AG04450 (cell line): ENCODE data around the gene USH1C. TPM values are rescaled to one million over a fixed set of nuclear protein-coding genes. Genes with fewer than 3 reads are reported as not detected.
A peak's percentile ranks its signal among the peaks of the same experiment; 100 is the strongest.

Experiments used
- CTCF ChIA-PET: fragments of 300-600, 350-600 bp; formaldehyde crosslinking; extraction: SDS; loops from one replicate; lab custom pipeline; 2022; ENCODE audit warnings: antibody characterized with exemption, inconsistent platforms; lab: Charles Lee
- POLR2A ChIA-PET: fragments of 350-600 bp; formaldehyde crosslinking; extraction: SDS; loops from one replicate; lab custom pipeline; 2021; ENCODE audit warnings: antibody characterized with exemption, inconsistent platforms; lab: Yijun Ruan, JAX
- DNase-seq: peaks from one replicate; pipeline ENCODE4 v3.0.0-alpha.2; 2011; ENCODE audit warnings: low read depth, low spot score
- H3K27ac ChIP-seq: one replicate; pipeline ENCODE4 v1.5.1; 2012; ENCODE audit warnings: low read depth, low read length, control low read depth
- H3K27me3 ChIP-seq: one replicate; pipeline ENCODE4 v1.6.0; 2012; ENCODE audit warnings: low read length; ENCODE audit not compliant: control insufficient read depth, insufficient read depth
- H3K4me3 ChIP-seq: 2 replicates; pipeline ENCODE4 v1.5.1; 2011; ENCODE audit warnings: mild to moderate bottlenecking, low read depth, low read length, control low read depth
- H3K9me3 ChIP-seq: 2 replicates; pipeline ENCODE4 v1.5.1; 2012; ENCODE audit warnings: low read length; ENCODE audit not compliant: control insufficient read depth, insufficient read depth
- polyA plus RNA-seq: library from polyadenylated mRNA; depleted of rRNA; stranded (reverse); fragments of >200 nt; gene quantifications from 2 replicates; pipeline ENCODE4 v1.2.3, GENCODE V29; 2011
- TF ChIP-seq, protein P1 (sequence below): IDR thresholded peaks from 2 replicates; pipeline ENCODE4 v1.5.1; 2011; ENCODE audit warnings: low read depth, low read length, control low read depth, inconsistent platforms

The USH1C gene
- polyA plus RNA-seq, 1 experiment: not detected

DNA sequence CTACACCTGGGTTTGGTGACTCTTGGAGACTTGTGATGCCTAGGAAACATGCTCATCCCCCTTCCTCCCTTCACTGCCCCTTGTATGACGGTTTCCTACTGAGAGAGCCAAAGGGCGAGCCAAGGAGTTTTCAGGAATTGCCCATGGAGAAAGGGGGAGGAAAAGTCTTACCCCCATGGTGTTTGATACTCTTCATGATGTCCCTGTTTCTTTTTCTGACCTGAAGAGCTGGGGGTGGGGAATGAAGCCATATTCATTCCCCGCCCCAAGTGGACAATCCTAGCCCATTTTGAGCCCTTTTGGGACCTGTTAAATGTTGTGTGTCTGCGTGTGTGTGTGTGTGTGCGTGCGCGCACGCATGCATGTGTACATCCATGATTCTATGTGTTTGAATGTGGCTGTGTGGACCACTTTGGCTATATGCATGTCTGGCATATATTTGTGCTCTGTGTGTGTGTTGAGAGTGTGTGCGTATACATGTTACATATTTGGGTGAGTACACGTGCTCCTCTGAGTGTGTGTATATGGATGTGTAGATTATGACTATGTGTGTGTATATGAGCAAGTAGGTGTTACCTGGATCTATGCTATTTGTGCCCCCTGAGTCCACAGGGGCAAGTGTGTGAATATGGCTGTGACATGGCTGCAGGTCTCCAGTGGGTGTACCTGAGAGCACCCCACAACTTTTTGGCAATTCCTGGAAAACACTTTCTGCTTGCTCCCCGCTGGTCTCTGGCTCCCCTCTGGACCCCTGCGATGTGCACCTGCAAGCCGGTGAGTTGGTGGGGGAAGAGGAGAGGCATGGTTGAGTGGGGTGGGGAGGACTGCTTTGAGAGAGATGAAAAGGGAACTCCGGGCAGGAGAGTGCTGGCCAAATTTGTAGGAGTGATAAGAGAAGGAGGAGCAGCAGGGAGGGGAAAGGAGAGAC lies 27.5 kb upstream of the USH1C start:
- Histone ChIP-seq H3K27ac (no peak overlapping the region), H3K9me3 (no peaks in the 10 kb centered on the region), H3K27me3 (peaks cover 3% of the 10 kb centered on the region), H3K4me3 (no peak overlapping the region)
- TF ChIP-seq, protein P1, sequence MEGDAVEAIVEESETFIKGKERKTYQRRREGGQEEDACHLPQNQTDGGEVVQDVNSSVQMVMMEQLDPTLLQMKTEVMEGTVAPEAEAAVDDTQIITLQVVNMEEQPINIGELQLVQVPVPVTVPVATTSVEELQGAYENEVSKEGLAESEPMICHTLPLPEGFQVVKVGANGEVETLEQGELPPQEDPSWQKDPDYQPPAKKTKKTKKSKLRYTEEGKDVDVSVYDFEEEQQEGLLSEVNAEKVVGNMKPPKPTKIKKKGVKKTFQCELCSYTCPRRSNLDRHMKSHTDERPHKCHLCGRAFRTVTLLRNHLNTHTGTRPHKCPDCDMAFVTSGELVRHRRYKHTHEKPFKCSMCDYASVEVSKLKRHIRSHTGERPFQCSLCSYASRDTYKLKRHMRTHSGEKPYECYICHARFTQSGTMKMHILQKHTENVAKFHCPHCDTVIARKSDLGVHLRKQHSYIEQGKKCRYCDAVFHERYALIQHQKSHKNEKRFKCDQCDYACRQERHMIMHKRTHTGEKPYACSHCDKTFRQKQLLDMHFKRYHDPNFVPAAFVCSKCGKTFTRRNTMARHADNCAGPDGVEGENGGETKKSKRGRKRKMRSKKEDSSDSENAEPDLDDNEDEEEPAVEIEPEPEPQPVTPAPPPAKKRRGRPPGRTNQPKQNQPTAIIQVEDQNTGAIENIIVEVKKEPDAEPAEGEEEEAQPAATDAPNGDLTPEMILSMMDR: no peak
- no peak for DNase-seq
- CTCF ChIA-PET: no interaction called here
- POLR2A ChIA-PET: no interaction called here

DNA sequence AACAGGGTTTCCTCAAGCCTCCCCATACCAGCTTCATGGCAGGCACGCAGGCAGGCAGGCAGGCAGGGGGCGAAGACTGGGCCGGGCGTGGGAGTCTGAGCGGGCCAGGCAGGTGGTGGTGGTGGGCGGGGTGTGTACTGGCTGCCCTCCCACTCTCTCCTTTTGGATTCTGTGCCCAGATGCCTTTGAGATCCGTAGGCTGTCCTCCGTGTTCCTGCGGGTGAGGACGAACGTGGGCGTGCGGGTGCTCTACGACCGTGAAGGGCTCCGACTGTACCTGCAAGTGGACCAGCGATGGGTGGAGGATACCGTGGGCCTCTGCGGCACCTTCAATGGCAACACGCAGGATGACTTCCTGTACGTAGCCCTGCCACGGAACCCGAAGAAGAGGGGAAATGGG lies 25.8 kb upstream of the USH1C start:
- no peaks in the 10 kb centered on the region for H3K9me3 ChIP-seq
- ChIA-PET CTCF (interaction anchor here (0.6 kb wide), 1 partner anchor 27 kb away, joined by 3 read pairs; no protein-coding TSS in a partner anchor), POLR2A (no interaction called here)
- H3K27me3 ChIP-seq: peaks cover 6% of the 10 kb centered on the region
- no peak for DNase-seq
- no peak overlapping the region for H3K4me3 ChIP-seq
- no peak overlapping the region for H3K27ac ChIP-seq
- TF ChIP-seq, protein P1: no peak

DNA sequence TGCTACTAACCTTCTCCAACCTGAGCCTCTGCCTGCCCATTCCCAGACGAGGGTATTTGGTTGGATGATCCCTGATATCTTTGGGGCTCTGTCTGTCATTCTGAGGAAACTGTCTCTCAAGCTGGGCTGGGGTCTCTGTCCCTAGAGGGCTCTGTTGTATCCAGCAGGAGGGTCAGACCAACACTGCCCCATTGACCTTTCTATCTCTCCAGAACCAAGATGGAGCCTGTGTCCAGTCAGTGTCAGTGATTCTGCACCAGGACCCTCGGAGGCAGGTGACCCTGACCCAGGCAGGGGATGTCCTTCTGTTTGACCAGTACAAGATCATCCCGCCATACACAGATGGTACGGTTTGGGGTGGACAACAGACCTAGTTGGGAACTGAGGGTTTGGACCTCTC lies 24.7 kb upstream of the USH1C start:
- TF ChIP-seq, protein P1: no peak
- Histone ChIP-seq H3K27me3 (peaks cover 6% of the 10 kb centered on the region), H3K9me3 (no peaks in the 10 kb centered on the region), H3K27ac (no peak overlapping the region), H3K4me3 (no peak overlapping the region)
- ChIA-PET CTCF (interaction anchor here (0.6 kb wide), 1 partner anchor 9 kb away, joined by 3 read pairs; no protein-coding TSS in a partner anchor), POLR2A (no interaction called here)
- no peak for DNase-seq

DNA sequence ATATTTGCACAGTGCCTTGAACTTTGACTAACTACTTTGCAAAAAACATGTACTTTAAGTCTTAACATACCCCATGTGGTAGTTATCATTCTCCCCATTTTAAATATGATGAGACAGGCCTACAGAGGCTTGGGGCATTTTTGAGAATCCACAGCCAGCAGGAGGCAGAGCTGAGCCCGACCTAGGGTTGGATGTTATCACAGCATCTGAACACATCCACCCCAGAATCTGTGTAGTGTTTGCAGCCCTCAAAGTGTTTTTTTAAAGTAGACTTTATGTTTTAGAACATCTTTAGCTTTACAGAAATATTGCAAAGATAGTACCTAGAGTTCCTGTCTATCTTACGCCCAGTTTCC lies 20.4 kb upstream of the USH1C start:
- no peak for DNase-seq
- Histone ChIP-seq H3K27me3 (peaks cover 3% of the 10 kb centered on the region), H3K4me3 (no peak overlapping the region), H3K9me3 (no peaks in the 10 kb centered on the region), H3K27ac (no peak overlapping the region)
- ChIA-PET CTCF (no interaction called here), POLR2A (no interaction called here)
- TF ChIP-seq, protein P1: 0 out of 2 replicates have a peak, but pooled peaks have one; percentile 11
